GM23248 (cell line): ENCODE results near the gene ADCY5. TPM values are rescaled to one million over a fixed set of nuclear protein-coding genes. Genes with fewer than 3 reads are reported as not detected.

Experiments used
- DNase-seq: peaks from one replicate; pipeline ENCODE4 v3.0.0-alpha.2; 2015
- H2AFZ ChIP-seq: fragments of 200-600 bp; sonication (generic); 2 replicates; pipeline ENCODE4 v1.6.1; 2016; ENCODE audit warnings: antibody characterized with exemption
- H3F3A ChIP-seq: fragments of 200-600 bp; sonication (generic); 2 replicates; pipeline ENCODE4 v1.6.1; 2016; ENCODE audit warnings: mild to moderate bottlenecking, antibody characterized with exemption, mixed run types; ENCODE audit not compliant: insufficient read depth
- H3K27ac ChIP-seq: fragments of 200-600 bp; sonication (generic); 2 replicates; pipeline ENCODE4 v1.5.1; 2016; ENCODE audit warnings: mild to moderate bottlenecking
- H3K27me3 ChIP-seq: fragments of 200-600 bp; sonication (generic); replicated peaks from 2 replicates; pipeline ENCODE4 v1.6.1; 2016; ENCODE audit warnings: mild to moderate bottlenecking; ENCODE audit not compliant: insufficient read depth
- H3K36me3 ChIP-seq: fragments of 200-600 bp; sonication (generic); 2 replicates; pipeline ENCODE4 v1.6.1; 2016; ENCODE audit warnings: low read depth, mild to moderate bottlenecking
- H3K4me1 ChIP-seq: fragments of 200-600 bp; sonication (generic); 2 replicates; pipeline ENCODE4 v1.6.1; 2016; ENCODE audit warnings: mild to moderate bottlenecking; ENCODE audit not compliant: insufficient read depth
- H3K4me2 ChIP-seq: fragments of 200-600 bp; sonication (generic); one replicate; pipeline ENCODE4 v1.6.1; 2016; ENCODE audit warnings: mild to moderate bottlenecking; ENCODE audit not compliant: unreplicated experiment
- H3K4me3 ChIP-seq: fragments of 200-600 bp; sonication (generic); 2 replicates; pipeline ENCODE4 v1.5.1; 2016; ENCODE audit warnings: mild to moderate bottlenecking
- H3K79me2 ChIP-seq: fragments of 200-600 bp; sonication (generic); 2 replicates; pipeline ENCODE4 v1.6.1; 2016; ENCODE audit warnings: mild to moderate bottlenecking; ENCODE audit not compliant: insufficient read depth
- H3K9ac ChIP-seq: fragments of 200-600 bp; sonication (generic); 2 replicates; pipeline ENCODE4 v1.6.1; 2016; ENCODE audit warnings: mild to moderate bottlenecking
- H3K9me2 ChIP-seq: fragments of 200-600 bp; sonication (generic); 2 replicates; pipeline ENCODE4 v1.6.1; 2016; ENCODE audit warnings: mixed run types, mild to moderate bottlenecking, moderate library complexity; ENCODE audit not compliant: insufficient read depth
- H3K9me3 ChIP-seq: fragments of 200-600 bp; sonication (generic); one replicate; pipeline ENCODE4 v1.6.1; 2017; ENCODE audit warnings: low read depth
- H4K20me1 ChIP-seq: fragments of 200-600 bp; sonication (generic); 2 replicates; pipeline ENCODE4 v1.6.0; 2016; ENCODE audit not compliant: insufficient read depth
- EZH2 ChIP-seq: fragments of 200-600 bp; sonication (generic); IDR thresholded peaks from 2 replicates; pipeline ENCODE4 v1.6.1; 2018; ENCODE audit warnings: antibody characterized with exemption, mild to moderate bottlenecking; ENCODE audit not compliant: insufficient read depth, poor library complexity, severe bottlenecking
- EZH2phosphoT487 ChIP-seq: fragments of 200-600 bp; sonication (generic); IDR thresholded peaks from 2 replicates; pipeline ENCODE4 v1.6.1; 2018; ENCODE audit warnings: antibody characterized with exemption, moderate library complexity, mild to moderate bottlenecking, low read depth; ENCODE audit not compliant: insufficient read depth
- WGBS, 2 experiments: methylation state at CpG; one replicate each; pipeline ENCODE4 v1.1.6; 2015 to 2017; ENCODE audit warnings: low lambda C conversion rate in 2 of 2, low coverage in 1 of 2; ENCODE audit errors: missing lambda C conversion rate in 2 of 2; 5-methylcytosine and 5-hydroxymethylcytosine counted together
- in situ Hi-C: fragments of 300-500 bp; cut with MboI; formaldehyde crosslinking; loops from 2 replicates; pipeline ENCODE4 v1.15.0; 2020
- polyA plus RNA-seq: library from polyadenylated mRNA; unstranded; fragments of >200 nt; fragmentation: Nextera tagmentation; extraction: Ambion mirVana; gene quantifications from 2 replicates; pipeline ENCODE4 v1.2.1, GENCODE V29; 2016
- total RNA-seq: library from RNA; depleted of rRNA; stranded (reverse); fragments of >200 nt; shearing (Covaris generic); gene quantifications from 2 replicates; pipeline ENCODE4 v1.2.3, GENCODE V29; 2014

The ADCY5 gene
- total and polyA plus RNA-seq, 2 experiments from 2014 or later = 0.09 to 1.2 TPM

GRCh38 chr3:123459862-123460261 lies 11.0 kb upstream of the ADCY5 start:
- WGBS, 2 experiments = 17% methylated on average over 8 of the region's 8 CpGs
- H4K20me1 ChIP-seq = no peaks in the 10 kb centered on the region
- no peaks in the 10 kb centered on the region for H3K79me2 ChIP-seq
- H3K9me2 ChIP-seq = no peaks in the 10 kb centered on the region
- H3K4me3 ChIP-seq = no peak overlapping the region
- H3K27ac ChIP-seq = no peak overlapping the region
- no peak overlapping the region for H3K9ac ChIP-seq
- TF ChIP-seq EZH2 (no peak), EZH2phosphoT487 (no peak)
- no peaks in the 10 kb centered on the region for H3K36me3 ChIP-seq
- no peaks in the 10 kb centered on the region for H3K4me1 ChIP-seq
- in situ Hi-C loops = no loop called here
- H3K9me3 ChIP-seq = no peaks in the 10 kb centered on the region
- peaks cover 81% of the 10 kb centered on the region for H3K27me3 ChIP-seq
- DNase-seq = no peak
- H3F3A ChIP-seq = no peaks in the 10 kb centered on the region
- H3K4me2 ChIP-seq = no peak overlapping the region
- H2AFZ ChIP-seq = no peak overlapping the region

GRCh38 chr3:123458255-123458654 lies 9.4 kb upstream of the ADCY5 start:
- no peaks in the 10 kb centered on the region for H3K9me2 ChIP-seq
- no peaks in the 10 kb centered on the region for H3K9me3 ChIP-seq
- no peaks in the 10 kb centered on the region for H3K36me3 ChIP-seq
- no peak overlapping the region for H3K9ac ChIP-seq
- no peaks in the 10 kb centered on the region for H3K4me1 ChIP-seq
- no peaks in the 10 kb centered on the region for H4K20me1 ChIP-seq
- no peak overlapping the region for H3K4me3 ChIP-seq
- H3K27ac ChIP-seq = no peak overlapping the region
- H3K4me2 ChIP-seq = no peak overlapping the region
- DNase-seq = no peak
- 65 to 67% methylated on average over 5 of the region's 5 CpGs for WGBS, 2 experiments
- H3K79me2 ChIP-seq = no peaks in the 10 kb centered on the region
- TF ChIP-seq EZH2 (no peak), EZH2phosphoT487 (no peak)
- H3F3A ChIP-seq = no peaks in the 10 kb centered on the region
- no peak overlapping the region for H2AFZ ChIP-seq
- in situ Hi-C loops = no loop called here
- H3K27me3 ChIP-seq = peaks cover 82% of the 10 kb centered on the region

- H2AFZ ChIP-seq = no peak overlapping the region
- no peaks in the 10 kb centered on the region for H3K9me2 ChIP-seq
- no peak overlapping the region for H3K9ac ChIP-seq
- no peaks in the 10 kb centered on the region for H4K20me1 ChIP-seq
- WGBS, 2 experiments = 95 to 100% methylated on average over 1 of the region's 1 CpG
- in situ Hi-C loops = no loop called here
- no peaks in the 10 kb centered on the region for H3K9me3 ChIP-seq
- no peak for TF ChIP-seq EZH2
- no peak for TF ChIP-seq EZH2phosphoT487
- DNase-seq = no peak
- H3F3A ChIP-seq = no peaks in the 10 kb centered on the region
- no peak overlapping the region for H3K4me3 ChIP-seq
- no peaks in the 10 kb centered on the region for H3K4me1 ChIP-seq
- no peaks in the 10 kb centered on the region for H3K79me2 ChIP-seq
- no peak overlapping the region for H3K27ac ChIP-seq
- H3K36me3 ChIP-seq = no peaks in the 10 kb centered on the region
- peaks cover 81% of the 10 kb centered on the region for H3K27me3 ChIP-seq
- H3K4me2 ChIP-seq = no peak overlapping the region
Observed at GRCh38 chr3:123457841-123458240, 9.0 kb upstream of the ADCY5 start.

DNA sequence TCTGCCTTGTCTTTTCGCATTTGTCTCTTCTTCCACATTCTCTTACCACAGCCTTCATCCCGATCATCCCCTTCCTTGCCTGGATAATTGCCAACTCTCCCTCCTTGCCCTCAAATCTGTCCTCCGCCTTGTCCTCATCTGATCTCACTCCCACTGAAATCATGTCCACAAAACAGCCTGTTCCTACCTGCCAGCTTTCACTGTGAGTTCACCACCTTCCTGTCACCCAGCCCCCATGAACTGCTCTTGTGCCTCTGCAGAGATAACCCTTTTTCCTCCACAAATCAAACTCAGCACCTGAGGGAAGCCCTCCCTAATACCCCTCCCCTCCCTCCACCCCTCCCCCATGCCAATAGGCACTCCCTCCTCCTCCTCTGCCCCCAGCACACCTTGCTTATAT lies 4.8 kb upstream of the ADCY5 start:
- in situ Hi-C loops = no loop called here
- Histone ChIP-seq H3K4me2 (no peak overlapping the region), H3K9me2 (no peaks in the 10 kb centered on the region), H3F3A (no peaks in the 10 kb centered on the region), H2AFZ (no peak overlapping the region), H3K9ac (no peak overlapping the region), H3K9me3 (no peaks in the 10 kb centered on the region), H3K27ac (no peak overlapping the region), H3K4me1 (no peaks in the 10 kb centered on the region), H4K20me1 (no peaks in the 10 kb centered on the region), H3K79me2 (no peaks in the 10 kb centered on the region), H3K36me3 (no peaks in the 10 kb centered on the region), H3K4me3 (no peak overlapping the region), H3K27me3 (peaks cover 64% of the 10 kb centered on the region)
- DNase-seq = no peak
- WGBS, 2 experiments = 37 to 42% methylated on average over 3 of the region's 3 CpGs
- TF ChIP-seq EZH2 = no peak
- no peak for TF ChIP-seq EZH2phosphoT487

DNA sequence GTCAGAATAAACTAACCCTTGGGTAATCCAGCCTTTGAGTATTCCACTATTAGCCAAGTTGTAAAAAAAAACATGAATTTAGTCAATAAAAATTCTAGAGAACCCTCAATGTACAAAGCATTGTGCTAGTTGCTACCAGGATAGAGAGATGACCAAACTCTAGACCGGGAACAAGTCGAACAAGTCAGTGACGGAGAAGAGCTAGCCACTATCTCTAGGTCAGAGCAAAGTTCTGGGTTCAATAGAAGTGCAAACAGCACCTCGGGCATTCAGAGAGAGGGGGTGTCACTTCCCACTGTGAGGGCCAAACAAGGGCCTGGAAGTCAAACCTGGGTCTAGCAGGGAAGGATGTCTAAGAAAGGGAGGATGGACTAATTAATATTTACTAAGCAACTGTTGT lies 2.3 kb upstream of the ADCY5 start:
- H4K20me1 ChIP-seq = no peaks in the 10 kb centered on the region
- H3K9me2 ChIP-seq = no peaks in the 10 kb centered on the region
- peaks cover 58% of the 10 kb centered on the region for H3K27me3 ChIP-seq
- no peak overlapping the region for H3K4me3 ChIP-seq
- H3K9me3 ChIP-seq = no peaks in the 10 kb centered on the region
- no peaks in the 10 kb centered on the region for H3K4me1 ChIP-seq
- DNase-seq = no peak
- in situ Hi-C loops = no loop called here
- H3K27ac ChIP-seq = no peak overlapping the region
- H3K36me3 ChIP-seq = no peaks in the 10 kb centered on the region
- H3K9ac ChIP-seq = no peak overlapping the region
- no peak for TF ChIP-seq EZH2phosphoT487
- TF ChIP-seq EZH2 = no peak
- H3F3A ChIP-seq = no peaks in the 10 kb centered on the region
- WGBS, 2 experiments = 78% methylated on average over 4 of the region's 4 CpGs
- H3K79me2 ChIP-seq = no peaks in the 10 kb centered on the region
- H3K4me2 ChIP-seq = no peak overlapping the region
- no peak overlapping the region for H2AFZ ChIP-seq
